ENCODE results near the gene P2RY2.

The P2RY2 gene

GRCh38 chr11:73233211-73233610 lies 15.1 kb downstream of the P2RY2 start:
- Histone ChIP-seq H4K20me1 (ENCODE audit: insufficient read depth, low read length) (no peaks in the 10 kb centered on the region), H3K4me2 (ENCODE audit: low read length) (no peak overlapping the region), H2AFZ (ENCODE audit: low read depth, low read length) (no peak overlapping the region), H3K9ac (ENCODE audit: low read length) (no peak overlapping the region), H3K4me3 (ENCODE audit: low read length) (no peak overlapping the region), H3K36me3 (replicated peaks; ENCODE audit: low read depth, low read length) (no peaks in the 10 kb centered on the region), H3K9me3 (ENCODE audit: insufficient read depth, low read length) (no peaks in the 10 kb centered on the region), H3K79me2 (ENCODE audit: low read length) (no peaks in the 10 kb centered on the region), H3K27me3 (ENCODE audit: low read depth, low read length) (no peaks in the 10 kb centered on the region), H3K27ac (ENCODE audit: low read length) (no peak overlapping the region), H3K4me1 (ENCODE audit: low read length) (0 out of 2 replicates have a peak, but pooled peaks cover 3% of the 10 kb centered on the region)
- TF ChIP-seq EZH2phosphoT487 (IDR thresholded peaks at IDR 0.05; ENCODE audit: low read depth) = no peak

- H3K4me2 ChIP-seq (ENCODE audit: low read length) = no peak overlapping the region
- H4K20me1 ChIP-seq (ENCODE audit: insufficient read depth, low read length) = no peaks in the 10 kb centered on the region
- TF ChIP-seq EZH2phosphoT487 (IDR thresholded peaks at IDR 0.05; ENCODE audit: low read depth) (no peak), CTCF (IDR thresholded peaks at IDR 0.05; ENCODE audit: low read depth, low read length) (no peak)
- no peaks in the 10 kb centered on the region for H3K27me3 ChIP-seq (ENCODE audit: low read depth, low read length)
- no peaks in the 10 kb centered on the region for H3K9me3 ChIP-seq (ENCODE audit: insufficient read depth, low read length)
- H3K4me3 ChIP-seq (ENCODE audit: low read length) = no peak overlapping the region
- no peak overlapping the region for H3K9ac ChIP-seq (ENCODE audit: low read length)
- 0 out of 2 replicates have a peak, but pooled peaks cover 3% of the 10 kb centered on the region for H3K4me1 ChIP-seq (ENCODE audit: low read length)
- no peak overlapping the region for H2AFZ ChIP-seq (ENCODE audit: low read depth, low read length)
- no peak overlapping the region for H3K27ac ChIP-seq (ENCODE audit: low read length)
- no peaks in the 10 kb centered on the region for H3K79me2 ChIP-seq (ENCODE audit: low read length)
- no peaks in the 10 kb centered on the region for H3K36me3 ChIP-seq (replicated peaks; ENCODE audit: low read depth, low read length)
These were observed 15.8 kb downstream of the P2RY2 start for GRCh38 chr11:73233692-73234470.

GRCh38 chr11:73234471-73235181 lies 16.5 kb downstream of the P2RY2 start:
- Histone ChIP-seq H3K4me3 (ENCODE audit: low read length) (no peak overlapping the region), H3K4me1 (ENCODE audit: low read length) (0 out of 2 replicates have a peak, but pooled peaks cover 3% of the 10 kb centered on the region), H3K9me3 (ENCODE audit: insufficient read depth, low read length) (no peaks in the 10 kb centered on the region), H4K20me1 (ENCODE audit: insufficient read depth, low read length) (no peaks in the 10 kb centered on the region), H3K4me2 (ENCODE audit: low read length) (no peak overlapping the region), H3K9ac (ENCODE audit: low read length) (no peak overlapping the region), H2AFZ (ENCODE audit: low read depth, low read length) (no peak overlapping the region), H3K79me2 (ENCODE audit: low read length) (no peaks in the 10 kb centered on the region), H3K27ac (ENCODE audit: low read length) (no peak overlapping the region), H3K36me3 (replicated peaks; ENCODE audit: low read depth, low read length) (no peaks in the 10 kb centered on the region), H3K27me3 (ENCODE audit: low read depth, low read length) (no peaks in the 10 kb centered on the region)
- TF ChIP-seq EZH2phosphoT487 (IDR thresholded peaks at IDR 0.05; ENCODE audit: low read depth) (no peak), CTCF (IDR thresholded peaks at IDR 0.05; ENCODE audit: low read depth, low read length) (no peak)

- no peaks in the 10 kb centered on the region for H3K9me3 ChIP-seq (ENCODE audit: insufficient read depth, low read length)
- H3K36me3 ChIP-seq (replicated peaks; ENCODE audit: low read depth, low read length) = no peaks in the 10 kb centered on the region
- no peak overlapping the region for H3K4me2 ChIP-seq (ENCODE audit: low read length)
- no peak overlapping the region for H2AFZ ChIP-seq (ENCODE audit: low read depth, low read length)
- H3K27ac ChIP-seq (ENCODE audit: low read length) = no peak overlapping the region
- H3K79me2 ChIP-seq (ENCODE audit: low read length) = no peaks in the 10 kb centered on the region
- H3K27me3 ChIP-seq (ENCODE audit: low read depth, low read length) = no peaks in the 10 kb centered on the region
- H3K9ac ChIP-seq (ENCODE audit: low read length) = no peak overlapping the region
- no peaks in the 10 kb centered on the region for H4K20me1 ChIP-seq (ENCODE audit: insufficient read depth, low read length)
- TF ChIP-seq CTCF (IDR thresholded peaks at IDR 0.05; ENCODE audit: low read depth, low read length) (no peak), EZH2phosphoT487 (IDR thresholded peaks at IDR 0.05; ENCODE audit: low read depth) (no peak)
- 0 out of 2 replicates have a peak, but pooled peaks cover 3% of the 10 kb centered on the region for H3K4me1 ChIP-seq (ENCODE audit: low read length)
- no peak overlapping the region for H3K4me3 ChIP-seq (ENCODE audit: low read length)
These were observed 17.2 kb downstream of the P2RY2 start for GRCh38 chr11:73235236-73235786.
